Nephron progenitor cell (in vitro differentiated cells): ENCODE data around the gene NOS2.
"Not testable (repeated sequence)": the region's sequence is repeated elsewhere in the genome, so short reads cannot be mapped to it uniquely, and the experiment has no call there.

Experiments used
- DNase-seq: peaks from one replicate; pipeline ENCODE4 v3.0.0; 2021
- H3K27ac Mint-ChIP-seq: 2 replicates; pipeline ENCODE4 v1.8.0; 2021; ENCODE audit warnings: mild to moderate bottlenecking, moderate library complexity, mixed read lengths
- H3K27me3 Mint-ChIP-seq: 2 replicates; pipeline ENCODE4 v1.8.0; 2021; ENCODE audit warnings: mild to moderate bottlenecking, low read depth, mixed read lengths; ENCODE audit not compliant: poor library complexity
- H3K36me3 Mint-ChIP-seq: 2 replicates; pipeline ENCODE4 v1.8.0; 2021; ENCODE audit warnings: low read depth, mixed read lengths
- H3K4me1 Mint-ChIP-seq: 2 replicates; pipeline ENCODE4 v1.8.0; 2021; ENCODE audit warnings: mixed read lengths
- H3K4me3 Mint-ChIP-seq: 2 replicates; pipeline ENCODE4 v1.8.0; 2021; ENCODE audit warnings: mild to moderate bottlenecking, moderate library complexity, mixed read lengths
- H3K9me3 Mint-ChIP-seq: 2 replicates; pipeline ENCODE4 v1.8.0; 2021; ENCODE audit warnings: mild to moderate bottlenecking, moderate library complexity, mixed read lengths
- TF ChIP-seq, protein P1 (sequence below): fragments of 200-600 bp; sonication (generic); IDR thresholded peaks from 2 replicates; pipeline ENCODE4 v1.5.0; 2021; ENCODE audit warnings: antibody characterized with exemption

NOS2 gene

DNA sequence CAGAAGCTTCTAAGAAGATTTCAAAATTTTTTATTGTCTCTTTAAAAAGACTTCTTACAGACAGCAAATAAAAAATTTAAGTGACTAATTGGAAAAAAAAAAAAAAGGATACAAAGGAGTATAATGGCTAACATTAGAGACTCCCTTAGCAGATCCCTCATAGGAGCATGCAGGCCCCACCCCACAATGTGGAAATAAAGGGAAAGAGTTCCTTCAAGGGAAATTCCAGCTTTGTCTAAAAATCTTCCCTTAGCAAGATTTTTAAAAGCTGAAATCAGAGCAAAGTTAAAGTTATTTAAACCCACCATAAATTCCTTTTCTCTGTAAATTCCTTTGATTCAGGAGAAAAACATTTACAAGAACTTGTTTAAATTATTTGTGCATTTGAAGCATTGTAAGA is 32.5 kb upstream of the NOS2 start:
- DNase-seq: no peak
- TF ChIP-seq, protein P1, sequence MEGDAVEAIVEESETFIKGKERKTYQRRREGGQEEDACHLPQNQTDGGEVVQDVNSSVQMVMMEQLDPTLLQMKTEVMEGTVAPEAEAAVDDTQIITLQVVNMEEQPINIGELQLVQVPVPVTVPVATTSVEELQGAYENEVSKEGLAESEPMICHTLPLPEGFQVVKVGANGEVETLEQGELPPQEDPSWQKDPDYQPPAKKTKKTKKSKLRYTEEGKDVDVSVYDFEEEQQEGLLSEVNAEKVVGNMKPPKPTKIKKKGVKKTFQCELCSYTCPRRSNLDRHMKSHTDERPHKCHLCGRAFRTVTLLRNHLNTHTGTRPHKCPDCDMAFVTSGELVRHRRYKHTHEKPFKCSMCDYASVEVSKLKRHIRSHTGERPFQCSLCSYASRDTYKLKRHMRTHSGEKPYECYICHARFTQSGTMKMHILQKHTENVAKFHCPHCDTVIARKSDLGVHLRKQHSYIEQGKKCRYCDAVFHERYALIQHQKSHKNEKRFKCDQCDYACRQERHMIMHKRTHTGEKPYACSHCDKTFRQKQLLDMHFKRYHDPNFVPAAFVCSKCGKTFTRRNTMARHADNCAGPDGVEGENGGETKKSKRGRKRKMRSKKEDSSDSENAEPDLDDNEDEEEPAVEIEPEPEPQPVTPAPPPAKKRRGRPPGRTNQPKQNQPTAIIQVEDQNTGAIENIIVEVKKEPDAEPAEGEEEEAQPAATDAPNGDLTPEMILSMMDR: no peak
- no peak overlapping the region for H3K27ac Mint-ChIP-seq

DNA sequence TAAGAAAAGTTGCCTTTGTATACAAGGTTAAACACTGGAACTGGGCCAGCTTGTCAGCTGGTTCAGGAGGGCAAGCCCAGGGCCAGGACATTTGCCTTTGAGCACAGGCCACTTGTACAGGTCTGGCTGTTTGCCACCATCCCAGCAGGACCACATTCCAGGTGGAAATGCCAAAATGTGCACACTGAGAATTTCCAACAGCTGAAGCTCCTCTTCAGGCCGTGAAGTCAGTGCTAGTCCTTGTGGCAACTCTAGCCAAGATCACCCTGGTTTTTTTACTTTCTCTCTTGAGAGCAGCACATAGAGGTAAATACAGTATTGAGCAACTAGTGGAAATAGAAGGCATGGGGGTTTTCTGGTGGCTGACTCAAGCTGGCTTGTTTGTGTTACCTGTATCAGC is 29.6 kb upstream of the NOS2 start:
- not testable (repeated sequence) for H3K27me3 Mint-ChIP-seq, H3K9me3 Mint-ChIP-seq, H3K27ac Mint-ChIP-seq, H3K36me3 Mint-ChIP-seq, H3K4me3 Mint-ChIP-seq, DNase-seq, H3K4me1 Mint-ChIP-seq

More for the DNA sequence above, 32.5 kb upstream of the NOS2 start:
- peaks cover 4% of the 10 kb centered on the region for H3K27me3 Mint-ChIP-seq
- H3K9me3 Mint-ChIP-seq: peaks cover 5% of the 10 kb centered on the region
- H3K4me1 Mint-ChIP-seq: no peaks in the 10 kb centered on the region
- H3K4me3 Mint-ChIP-seq: no peak overlapping the region
- no peaks in the 10 kb centered on the region for H3K36me3 Mint-ChIP-seq

DNA sequence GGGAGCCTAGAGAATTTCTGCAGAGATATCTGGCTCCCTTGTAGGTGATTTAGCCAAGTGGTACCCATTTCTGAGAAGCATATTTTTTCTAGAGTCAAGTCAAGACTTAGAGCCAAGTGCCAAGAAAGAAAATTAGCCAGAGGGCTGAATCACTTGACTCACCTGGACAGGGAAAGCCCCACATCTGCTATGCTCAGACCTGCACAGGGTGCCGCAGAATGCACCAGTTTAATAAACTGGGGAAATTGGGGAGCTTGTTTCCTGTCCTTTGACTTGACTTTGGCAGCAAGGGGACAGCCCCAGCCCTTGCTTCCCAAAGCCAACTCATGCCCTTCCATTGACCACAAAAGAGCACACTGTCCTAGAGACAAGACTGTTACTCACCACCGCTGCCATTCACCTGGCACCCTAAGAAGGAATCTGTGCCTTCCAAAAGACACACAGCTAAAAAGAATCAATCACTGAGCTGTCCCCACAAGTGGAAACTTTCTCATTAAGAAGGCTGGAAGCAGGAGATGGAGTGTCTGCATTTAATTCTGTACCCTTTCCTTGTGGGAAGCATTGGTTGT is 28.9 kb upstream of the NOS2 start:
- not testable (repeated sequence) for H3K27me3 Mint-ChIP-seq, H3K36me3 Mint-ChIP-seq, DNase-seq, H3K27ac Mint-ChIP-seq, H3K9me3 Mint-ChIP-seq, H3K4me1 Mint-ChIP-seq, H3K4me3 Mint-ChIP-seq

DNA sequence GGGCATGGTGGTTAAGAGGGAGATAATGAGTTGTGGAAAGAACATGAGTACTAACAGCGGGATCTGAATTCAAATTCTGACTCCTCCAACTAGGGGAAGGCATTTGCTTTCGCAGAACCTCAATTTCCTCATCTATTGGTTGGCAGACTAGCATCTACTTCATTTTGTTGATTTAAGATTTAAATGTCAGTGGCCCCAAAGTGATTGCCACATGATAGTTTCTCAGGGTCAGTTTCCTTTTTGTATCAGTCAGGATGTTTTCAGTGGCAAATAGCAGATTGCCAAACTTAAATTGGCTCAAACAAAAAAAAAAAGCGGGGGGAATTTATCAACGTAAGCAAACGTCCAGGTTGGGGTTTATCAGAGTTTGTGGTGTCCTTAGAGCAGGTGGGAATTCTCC is 25.1 kb upstream of the NOS2 start:
- Mint-ChIP-seq H3K4me1 (no peaks in the 10 kb centered on the region), H3K27ac (no peak overlapping the region), H3K27me3 (peaks cover 11% of the 10 kb centered on the region), H3K9me3 (peaks cover 25% of the 10 kb centered on the region), H3K4me3 (no peak overlapping the region), H3K36me3 (no peaks in the 10 kb centered on the region)
- no peak for DNase-seq
- TF ChIP-seq, protein P1: no peak

DNA sequence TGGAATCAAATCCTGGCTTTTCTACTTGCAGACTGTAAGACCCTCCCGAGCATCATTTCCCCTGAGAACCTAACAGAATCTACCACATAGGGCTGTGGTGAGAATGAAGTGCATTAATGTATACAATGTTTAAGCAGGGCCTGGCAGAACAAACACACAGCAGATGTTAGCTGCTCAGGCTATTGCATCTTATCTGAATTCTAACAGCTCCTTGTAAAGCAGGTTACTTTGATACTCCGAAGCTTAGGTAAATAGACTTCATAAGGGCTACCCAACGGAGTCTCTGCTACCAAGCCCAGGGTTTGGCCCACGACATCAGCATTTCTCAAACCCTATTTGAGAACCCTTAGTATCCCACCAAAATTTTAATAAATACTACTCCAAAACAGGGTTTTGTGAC is 24.4 kb upstream of the NOS2 start:
- H3K4me1 Mint-ChIP-seq: no peaks in the 10 kb centered on the region

DNA sequence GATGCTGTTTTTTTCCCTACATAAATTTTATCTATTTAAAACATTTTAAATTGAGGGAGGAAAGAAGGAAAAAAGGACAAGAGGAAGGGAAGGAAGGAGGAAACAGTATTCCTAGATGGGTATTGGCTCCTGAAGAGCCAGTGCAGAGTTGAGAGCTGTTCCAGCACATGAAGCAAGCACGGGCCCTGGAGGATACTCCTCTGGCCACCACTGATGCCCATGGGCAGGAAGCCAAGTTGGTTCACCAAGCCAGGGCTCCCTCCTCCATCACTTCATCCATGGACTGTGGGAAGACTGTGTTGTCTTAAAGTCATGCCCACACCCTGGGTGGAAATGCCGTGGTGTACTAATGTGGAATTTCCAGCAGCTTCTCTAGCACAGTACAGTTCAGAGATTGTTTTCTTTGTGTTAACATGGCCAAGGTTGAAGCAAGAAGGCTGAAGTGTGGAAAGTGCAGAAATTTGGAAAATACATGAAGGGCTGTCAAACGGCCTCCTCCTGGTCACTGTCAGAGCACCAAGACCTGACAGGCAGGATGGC is 23.9 kb upstream of the NOS2 start:
- no peak for DNase-seq
- H3K27ac Mint-ChIP-seq: no peak overlapping the region
- H3K4me1 Mint-ChIP-seq: no peaks in the 10 kb centered on the region
- TF ChIP-seq, protein P1: no peak
- H3K9me3 Mint-ChIP-seq: peaks cover 26% of the 10 kb centered on the region
- H3K36me3 Mint-ChIP-seq: no peaks in the 10 kb centered on the region
- no peak overlapping the region for H3K4me3 Mint-ChIP-seq
- peaks cover 11% of the 10 kb centered on the region for H3K27me3 Mint-ChIP-seq

More for the DNA sequence above, 24.4 kb upstream of the NOS2 start:
- Mint-ChIP-seq H3K36me3 (no peaks in the 10 kb centered on the region), H3K27ac (no peak overlapping the region), H3K4me3 (no peak overlapping the region), H3K9me3 (peaks cover 26% of the 10 kb centered on the region), H3K27me3 (peaks cover 11% of the 10 kb centered on the region)
- DNase-seq: no peak
- TF ChIP-seq, protein P1: no peak

DNA sequence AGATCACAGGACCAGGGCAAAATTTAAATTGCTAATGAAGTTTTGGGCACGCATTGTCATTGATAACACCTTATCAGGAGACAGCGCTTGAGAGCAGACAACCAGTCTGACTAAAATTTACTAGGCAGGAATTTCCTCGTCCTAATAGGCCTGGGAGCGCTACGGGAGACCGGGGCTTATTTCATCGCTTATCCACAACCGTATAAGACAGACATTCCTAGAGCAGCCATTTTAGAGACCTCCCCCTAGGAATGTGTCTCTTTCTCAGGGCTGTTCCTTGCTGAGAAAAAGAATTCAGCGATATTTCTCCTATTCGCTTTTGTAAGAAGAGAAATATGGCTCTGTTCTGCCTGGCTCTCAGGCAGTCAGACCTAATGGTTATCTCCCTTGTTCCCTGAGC is 21.8 kb upstream of the NOS2 start:
- not testable (repeated sequence) for H3K27ac Mint-ChIP-seq, H3K27me3 Mint-ChIP-seq, H3K4me3 Mint-ChIP-seq, DNase-seq, H3K36me3 Mint-ChIP-seq, H3K4me1 Mint-ChIP-seq
- H3K9me3 Mint-ChIP-seq: peaks cover 26% of the 10 kb centered on the region
